HepG2 (cell line): ENCODE measurements around the gene BUD23. TPM values are rescaled to one million over a fixed set of nuclear protein-coding genes. Genes with fewer than 3 reads are reported as not detected.
A peak's percentile ranks its signal among the peaks of the same experiment; 100 is the strongest.

Experiments used
- ATAC-seq: fragments of 200-7000 bp; cut with Tn5 transposase; 3 replicates; pipeline ENCODE4 v1.9.1; 2020; ENCODE audit warnings: mild to moderate bottlenecking, moderate library complexity
- BruUV-seq: library from RNA; stranded (reverse); fragments of 400-500 nt; replicated peaks from 2 replicates; lab custom pipeline; 2021; lab: Mats Ljungman, UMichigan
- CTCF ChIA-PET: fragments of 300-600 bp; formaldehyde crosslinking; extraction: SDS; loops from one replicate; lab custom pipeline; 2021; ENCODE audit warnings: low total read pairs, inconsistent platforms, low intra/inter-chr PET ratio; lab: Yijun Ruan, JAX
- POLR2A ChIA-PET: fragments of 350-600 bp; sonication (Branson Sonifier 250); formaldehyde crosslinking; loops from one replicate; lab custom pipeline; 2020; ENCODE audit warnings: antibody characterized with exemption, inconsistent platforms; lab: Yijun Ruan, JAX
- DNase-seq: peaks from one replicate; pipeline ENCODE4 v3.0.0-alpha.2; 2015; ENCODE audit warnings: low spot score
- FAIRE-seq: peaks from 3 replicates; lab custom pipeline; 2011; peaks lifted over from hg19 to GRCh38; lab: Jason Lieb, UNC
- H2AFZ ChIP-seq: one replicate; pipeline ENCODE4 v1.6.1; 2011; ENCODE audit warnings: low read length, inconsistent platforms
- H3K27ac ChIP-seq: fragments of 300-600 bp; 3 replicates; pipeline ENCODE4 v1.8.0; 2011; ENCODE audit warnings: mixed run types, mild to moderate bottlenecking, mixed read lengths, low read length, inconsistent platforms; ENCODE audit not compliant: insufficient read depth; ENCODE audit errors: extremely low read length
- H3K27me3 ChIP-seq, 2 experiments: fragments of 200-600 bp in 1 of 2; 2 replicates in 1 of 2; 3 replicates in 1 of 2; pipeline versions ENCODE4 v1.6.0 to v1.8.0; 2011; ENCODE audit warnings: low read length in 2 of 2, mild to moderate bottlenecking in 2 of 2, moderate library complexity in 2 of 2, inconsistent platforms in 1 of 2; ENCODE audit not compliant: insufficient read depth in 2 of 2, control insufficient read depth in 1 of 2
- H3K36me3 ChIP-seq, 2 experiments: fragments of 200-600 bp in 1 of 2; replicated peaks in 1 of 2; 2 replicates in 1 of 2; 3 replicates in 1 of 2; pipeline versions ENCODE4 v1.5.1 to v1.8.0; 2011; ENCODE audit warnings: low read length in 2 of 2, inconsistent platforms in 1 of 2; ENCODE audit not compliant: insufficient read depth in 2 of 2, control insufficient read depth in 1 of 2
- H3K4me1 ChIP-seq: 2 replicates; pipeline ENCODE4 v1.5.1; 2012; ENCODE audit warnings: low read length, inconsistent platforms; ENCODE audit not compliant: insufficient read depth
- H3K4me2 ChIP-seq: 2 replicates; pipeline ENCODE4 v1.6.0; 2011; ENCODE audit warnings: low read depth, low read length, inconsistent platforms
- H3K4me3 ChIP-seq, 3 experiments: fragments of 200-600 bp in 1 of 3; sonication (generic), shearing (Covaris generic) in 1 of 3; replicated peaks in 1 of 3; 2 replicates each; pipeline ENCODE4 v1.5.1; 2011 to 2016; ENCODE audit warnings: low read length in 3 of 3, inconsistent platforms in 2 of 3, low read depth in 2 of 3, mild to moderate bottlenecking in 2 of 3, control low read depth in 1 of 3, mixed read lengths in 1 of 3; ENCODE audit not compliant: insufficient read depth in 1 of 3
- H3K79me2 ChIP-seq: one replicate; pipeline ENCODE4 v1.6.1; 2011; ENCODE audit warnings: low read length, inconsistent platforms; ENCODE audit not compliant: insufficient read depth
- H3K9ac ChIP-seq: 2 replicates; pipeline ENCODE4 v1.6.0; 2011; ENCODE audit warnings: mild to moderate bottlenecking, low read depth, low read length, inconsistent platforms; ENCODE audit not compliant: insufficient read depth
- H3K9me3 ChIP-seq: 2 replicates; pipeline ENCODE4 v1.5.1; 2012; ENCODE audit warnings: mild to moderate bottlenecking, low read length
- H4K20me1 ChIP-seq: 2 replicates; pipeline ENCODE4 v1.6.0; 2011; ENCODE audit warnings: inconsistent platforms, mild to moderate bottlenecking, low read length, moderate library complexity; ENCODE audit not compliant: insufficient read depth
- ARNT ChIP-seq: fragments of 450-650 bp; IDR thresholded peaks from 2 replicates; pipeline ENCODE4 v1.6.1; 2017
- ATM ChIP-seq: fragments of 450-650 bp; IDR thresholded peaks from 2 replicates; pipeline ENCODE4 v1.7.1; 2017; ENCODE audit warnings: mild to moderate bottlenecking, borderline replicate concordance
- CEBPB ChIP-seq: IDR thresholded peaks from 2 replicates; pipeline ENCODE4 v1.6.1; 2011; ENCODE audit warnings: low read depth, low read length, improper control_type of control experiment, borderline replicate concordance
- CHD2 ChIP-seq: IDR thresholded peaks from 2 replicates; pipeline ENCODE4 v1.6.1; 2011; ENCODE audit warnings: low read depth, low read length, improper control_type of control experiment
- ETS1 ChIP-seq: sonication (generic); formaldehyde crosslinking; IDR thresholded peaks from 2 replicates; pipeline ENCODE4 v1.4.0; 2020; ENCODE audit warnings: missing genetic modification reagents
- HDAC1 ChIP-seq: sonication (generic); formaldehyde crosslinking; IDR thresholded peaks from 2 replicates; pipeline ENCODE4 v1.5.1; 2020; ENCODE audit warnings: mild to moderate bottlenecking, missing genetic modification reagents
- JDP2 ChIP-seq: sonication (generic); formaldehyde crosslinking; IDR thresholded peaks from 2 replicates; pipeline ENCODE4 v1.8.1; 2022; ENCODE audit warnings: missing genetic modification reagents, borderline replicate concordance
- NR3C1 ChIP-seq: sonication (generic); formaldehyde crosslinking; IDR thresholded peaks from 2 replicates; pipeline ENCODE4 v1.4.0; 2020; ENCODE audit warnings: missing genetic modification reagents
- POLR2G ChIP-seq: fragments of 200-400 bp; formaldehyde crosslinking; IDR thresholded peaks from 2 replicates; pipeline ENCODE4 v1.6.1; 2018; ENCODE audit warnings: mild to moderate bottlenecking, low read depth, low read length, moderate library complexity
- RFX3 ChIP-seq: IDR thresholded peaks from 2 replicates; pipeline ENCODE4 v1.6.1; 2016; ENCODE audit warnings: missing biosample characterization, missing genetic modification reagents
- SP1 ChIP-seq, 2 experiments: fragments of 450-650 bp in 1 of 2; sonication (generic) in 1 of 2; formaldehyde crosslinking in 1 of 2; IDR thresholded peaks; 2 replicates each; pipeline versions ENCODE4 v1.4.0 to v1.6.1; 2016 to 2020; ENCODE audit warnings: missing genetic modification reagents in 1 of 2
- SP4 ChIP-seq: sonication (generic); formaldehyde crosslinking; IDR thresholded peaks from 2 replicates; pipeline ENCODE4 v1.8.1; 2023; ENCODE audit warnings: mild to moderate bottlenecking, missing genetic modification reagents
- ZFP36 ChIP-seq: fragments of 150-350 bp; IDR thresholded peaks from 2 replicates; pipeline ENCODE4 v1.6.1; 2018; ENCODE audit warnings: borderline replicate concordance, low read length, low read depth; ENCODE audit not compliant: partially characterized antibody
- ZNF10 ChIP-seq: sonication (generic); formaldehyde crosslinking; IDR thresholded peaks from 2 replicates; pipeline ENCODE4 v1.4.0; 2020; ENCODE audit warnings: mild to moderate bottlenecking, low read depth, missing genetic modification reagents, borderline replicate concordance
- ZNF121 ChIP-seq: sonication (generic); formaldehyde crosslinking; IDR thresholded peaks from 2 replicates; pipeline ENCODE4 v1.5.0; 2020; ENCODE audit warnings: mild to moderate bottlenecking, missing genetic modification reagents
- ZNF160 ChIP-seq: sonication (generic); formaldehyde crosslinking; IDR thresholded peaks from 2 replicates; pipeline ENCODE4 v1.8.0; 2022; ENCODE audit warnings: mild to moderate bottlenecking, inconsistent platforms, missing genetic modification reagents
- ZNF296 ChIP-seq: sonication (generic); formaldehyde crosslinking; conservative IDR thresholded peaks from 2 replicates; pipeline ENCODE4 v1.5.0; 2020; ENCODE audit warnings: mild to moderate bottlenecking, missing genetic modification reagents
- ZNF564 ChIP-seq: sonication (generic); formaldehyde crosslinking; IDR thresholded peaks from 2 replicates; pipeline ENCODE4 v1.8.1; 2023; ENCODE audit warnings: mild to moderate bottlenecking, missing genetic modification reagents
- ZNF703 ChIP-seq: sonication (generic); formaldehyde crosslinking; IDR thresholded peaks from 2 replicates; pipeline ENCODE4 v1.5.1; 2020; ENCODE audit warnings: missing genetic modification reagents, mild to moderate bottlenecking, moderate library complexity, borderline replicate concordance
- ZNF768 ChIP-seq: sonication (generic); formaldehyde crosslinking; IDR thresholded peaks from 2 replicates; pipeline ENCODE4 v1.4.0; 2020; ENCODE audit warnings: missing genetic modification reagents
- ZNF83 ChIP-seq: sonication (generic); formaldehyde crosslinking; IDR thresholded peaks from 2 replicates; pipeline ENCODE4 v1.4.0; 2020; ENCODE audit warnings: missing genetic modification reagents, mild to moderate bottlenecking, borderline replicate concordance
- WGBS: methylation state at CpG from one replicate; pipeline ENCODE4 v1.1.6; 2017; ENCODE audit warnings: low lambda C conversion rate; 5-methylcytosine and 5-hydroxymethylcytosine counted together
- in situ Hi-C: cut with HindIII; loops from 2 replicates; pipeline ENCODE4 v1.10.0; 2017; ENCODE audit warnings: low pct_unique_long_range_greater_than_20kb; ENCODE audit not compliant: extremely low pct_ligation_motif_present
- intact Hi-C: fragments of 100-400 bp; cut with micrococcal nuclease; formaldehyde crosslinking; loops from one replicate; pipeline ENCODE4 v1.10.0; 2022; ENCODE audit not compliant: unreplicated experiment
- polyA plus RNA-seq, 8 experiments: library from polyadenylated mRNA; depleted of rRNA in 3 of 8; stranded (reverse) in 7 of 8; unstranded in 1 of 8; fragments of >200 nt; fragmentation: Illumina TruSeq in 4 of 8; extraction: Trizol in 4 of 8; gene quantifications; 2 replicates each; pipeline versions ENCODE4 v1.2.1 to v1.2.3, GENCODE V29; 2011 to 2016; ENCODE audit warnings: low read depth in 4 of 8, missing spikeins in 1 of 8, mixed read lengths in 1 of 8; ENCODE audit not compliant: insufficient read depth in 1 of 8
- total RNA-seq, 5 experiments: library from RNA; depleted of rRNA; stranded (reverse); fragments of >200 nt; fragmentation: Illumina TruSeq; extraction: Trizol; gene quantifications; 2 replicates each; pipeline ENCODE4 v1.2.3, GENCODE V29; 2016; ENCODE audit warnings: low read depth in 1 of 5
- TF ChIP-seq, protein P1 (sequence below): sonication (generic); formaldehyde crosslinking; IDR thresholded peaks from 2 replicates; pipeline ENCODE4 v1.4.0; 2020; ENCODE audit warnings: missing genetic modification reagents
- TF ChIP-seq, protein P2 (sequence below): sonication (generic); IDR thresholded peaks from 2 replicates; pipeline ENCODE4 v1.6.1; 2016; ENCODE audit warnings: low read depth, borderline replicate concordance

Gene BUD23
- total and polyA plus RNA-seq, 2 of the 13 experiments (the other 11 are each of a cell fraction or from before 2014, with no cell fraction given) = 47.5 to 54.5 TPM

DNA sequence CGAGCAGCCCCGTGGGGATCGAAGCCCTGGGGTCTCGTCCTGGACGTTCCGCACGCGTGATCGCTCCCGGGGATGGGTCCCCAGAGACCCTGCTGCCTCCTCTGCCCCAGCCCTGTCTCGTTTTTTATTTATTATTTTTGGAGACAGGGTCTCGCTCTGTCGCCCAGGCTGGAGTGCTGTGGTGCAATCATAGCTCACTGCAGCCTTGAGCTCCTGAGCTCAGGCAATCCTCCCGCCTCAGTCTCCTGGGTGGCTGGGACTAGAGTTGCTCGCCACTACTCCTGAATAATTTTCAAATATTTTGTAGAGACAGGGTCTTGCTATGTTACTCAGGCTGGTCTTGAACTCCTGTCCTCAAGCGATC lies 36.4 kb downstream of the BUD23 start:
- ChIA-PET CTCF (no interaction called here), POLR2A (interaction anchor here (0.7 to 1.6 kb wide), 7 partner anchors 13 to 119 kb away, joined by 3 to 8 read pairs (median 4); partner anchors contain the start of gene MLXIPL)
- no peaks in the 10 kb centered on the region for H3K79me2 ChIP-seq
- intact Hi-C loops = loop anchor here (5.0 kb wide), 2 partner anchors 37 to 52 kb away; partner anchors contain the start of genes BUD23, DNAJC30 and VPS37D
- H3K9me3 ChIP-seq = no peaks in the 10 kb centered on the region
- no peak overlapping the region for H3K9ac ChIP-seq
- no peak for DNase-seq
- H4K20me1 ChIP-seq = peaks cover 7% of the 10 kb centered on the region
- peaks cover 0 to 1% of the 10 kb centered on the region in 2 experiments; a peak in 1 of 5 replicates for H3K27me3 ChIP-seq
- H3K4me1 ChIP-seq = peaks cover 47% of the 10 kb centered on the region
- peak overlapping the region; percentile 47 to 87 (median 47); a peak in 4 of 6 replicates for H3K4me3 ChIP-seq
- FAIRE-seq = no peak
- no peaks in the 10 kb centered on the region for H3K36me3 ChIP-seq
- H3K4me2 ChIP-seq = peak overlapping the region; percentile 74
- BruUV-seq = no TSS peak
- no peak overlapping the region for H3K27ac ChIP-seq
- ATAC-seq = peak; percentile 4; the same call in 2 of the 3 replicates
- H2AFZ ChIP-seq = no peak overlapping the region
- in situ Hi-C loops = loop anchor here (5.0 kb wide), 1 partner anchor 112 kb away; no protein-coding TSS in a partner anchor
- 12% methylated on average over 6 of the region's 16 CpGs for WGBS
- peak; percentile 88 for TF ChIP-seq ZNF121 (CRISPR knock-in tag)
- no peak for TF ChIP-seq ZNF160 (CRISPR knock-in tag)
- TF ChIP-seq CEBPB = peak; percentile 41; the same call in 1 of the 2 replicates
- no peak for TF ChIP-seq POLR2G
- no peak for TF ChIP-seq ZNF296 (CRISPR knock-in tag)
- no peak for TF ChIP-seq ETS1 (CRISPR knock-in tag)
- TF ChIP-seq CHD2 = no peak
- TF ChIP-seq ZNF768 (CRISPR knock-in tag) = peak; percentile 46; the same call in 1 of the 2 replicates
- TF ChIP-seq ARNT = no peak
- TF ChIP-seq NR3C1 (CRISPR knock-in tag) = no peak
- no peak for TF ChIP-seq HDAC1
- no peak for TF ChIP-seq ATM
- TF ChIP-seq, protein P1, sequence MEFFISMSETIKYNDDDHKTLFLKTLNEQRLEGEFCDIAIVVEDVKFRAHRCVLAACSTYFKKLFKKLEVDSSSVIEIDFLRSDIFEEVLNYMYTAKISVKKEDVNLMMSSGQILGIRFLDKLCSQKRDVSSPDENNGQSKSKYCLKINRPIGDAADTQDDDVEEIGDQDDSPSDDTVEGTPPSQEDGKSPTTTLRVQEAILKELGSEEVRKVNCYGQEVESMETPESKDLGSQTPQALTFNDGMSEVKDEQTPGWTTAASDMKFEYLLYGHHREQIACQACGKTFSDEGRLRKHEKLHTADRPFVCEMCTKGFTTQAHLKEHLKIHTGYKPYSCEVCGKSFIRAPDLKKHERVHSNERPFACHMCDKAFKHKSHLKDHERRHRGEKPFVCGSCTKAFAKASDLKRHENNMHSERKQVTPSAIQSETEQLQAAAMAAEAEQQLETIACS = no peak
- 0 out of 2 replicates have a peak, but pooled peaks have one; percentile 18 for TF ChIP-seq SP4 (CRISPR knock-in tag)
- no peak for TF ChIP-seq ZNF10 (CRISPR knock-in tag)
- TF ChIP-seq ZNF564 (CRISPR knock-in tag) = no peak
- TF ChIP-seq ZNF83 (CRISPR knock-in tag) = no peak
- TF ChIP-seq ZFP36 = no peak
- no peak for TF ChIP-seq JDP2 (CRISPR knock-in tag)
- no peak for TF ChIP-seq RFX3 (CRISPR knock-in tag)
- no peak for TF ChIP-seq SP1 (IDR thresholded peaks at IDR 0.05)
- peak; percentile 12; the same call in 1 of the 2 replicates for TF ChIP-seq SP1 (CRISPR knock-in tag; IDR thresholded peaks at IDR 0.05)
- TF ChIP-seq, protein P2, sequence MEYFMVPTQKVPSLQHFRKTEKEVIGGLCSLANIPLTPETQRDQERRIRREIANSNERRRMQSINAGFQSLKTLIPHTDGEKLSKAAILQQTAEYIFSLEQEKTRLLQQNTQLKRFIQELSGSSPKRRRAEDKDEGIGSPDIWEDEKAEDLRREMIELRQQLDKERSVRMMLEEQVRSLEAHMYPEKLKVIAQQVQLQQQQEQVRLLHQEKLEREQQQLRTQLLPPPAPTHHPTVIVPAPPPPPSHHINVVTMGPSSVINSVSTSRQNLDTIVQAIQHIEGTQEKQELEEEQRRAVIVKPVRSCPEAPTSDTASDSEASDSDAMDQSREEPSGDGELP = no peak
- TF ChIP-seq ZNF703 (CRISPR knock-in tag) = no peak
